HepG2 (cell line): ENCODE measurements around the gene PTPRM. TPM values are rescaled to one million over a fixed set of nuclear protein-coding genes. Genes with fewer than 3 reads are reported as not detected.

ENCODE experiments used
- BCL6 ChIP-seq: IDR thresholded peaks from 2 replicates; pipeline ENCODE4 v1.6.1; 2016; ENCODE audit warnings: missing genetic modification reagents, missing compliant biosample characterization
- CEBPG ChIP-seq: IDR thresholded peaks from 2 replicates; pipeline ENCODE4 v1.6.1; 2016
- POLR2G ChIP-seq: fragments of 200-400 bp; formaldehyde crosslinking; IDR thresholded peaks from 2 replicates; pipeline ENCODE4 v1.6.1; 2018; ENCODE audit warnings: mild to moderate bottlenecking, low read depth, low read length, moderate library complexity
- ZNF407 ChIP-seq: sonication (generic); formaldehyde crosslinking; IDR thresholded peaks from one replicate; pipeline ENCODE4 v1.5.1; 2020; ENCODE audit warnings: mild to moderate bottlenecking, missing genetic modification reagents; ENCODE audit errors: not compliant biosample characterization
- polyA plus RNA-seq, 8 experiments: library from polyadenylated mRNA; depleted of rRNA in 3 of 8; stranded (reverse) in 7 of 8; unstranded in 1 of 8; fragments of >200 nt; fragmentation: Illumina TruSeq in 4 of 8; extraction: Trizol in 4 of 8; gene quantifications; 2 replicates each; pipeline versions ENCODE4 v1.2.1 to v1.2.3, GENCODE V29; 2011 to 2016; ENCODE audit warnings: low read depth in 4 of 8, missing spikeins in 1 of 8, mixed read lengths in 1 of 8; ENCODE audit not compliant: insufficient read depth in 1 of 8
- total RNA-seq, 5 experiments: library from RNA; depleted of rRNA; stranded (reverse); fragments of >200 nt; fragmentation: Illumina TruSeq; extraction: Trizol; gene quantifications; 2 replicates each; pipeline ENCODE4 v1.2.3, GENCODE V29; 2016; ENCODE audit warnings: low read depth in 1 of 5
- TF ChIP-seq, protein P1 (sequence below): sonication (generic); formaldehyde crosslinking; IDR thresholded peaks from 2 replicates; pipeline ENCODE4 v1.4.0; 2020; ENCODE audit warnings: low read depth, mild to moderate bottlenecking, missing genetic modification reagents
- TF ChIP-seq, protein P2 (sequence below): sonication (generic); formaldehyde crosslinking; IDR thresholded peaks from 2 replicates; pipeline ENCODE4 v1.4.0; 2020; ENCODE audit warnings: missing genetic modification reagents, borderline replicate concordance
- TF ChIP-seq, protein P3 (sequence below): sonication (generic); formaldehyde crosslinking; IDR thresholded peaks from 2 replicates; pipeline ENCODE4 v1.5.1; 2020; ENCODE audit warnings: missing genetic modification reagents, mild to moderate bottlenecking, borderline replicate concordance

Gene PTPRM
- total and polyA plus RNA-seq, 2 of the 13 experiments (the other 11 are each of a cell fraction or from before 2014, with no cell fraction given): 12.6 to 108 TPM

DNA sequence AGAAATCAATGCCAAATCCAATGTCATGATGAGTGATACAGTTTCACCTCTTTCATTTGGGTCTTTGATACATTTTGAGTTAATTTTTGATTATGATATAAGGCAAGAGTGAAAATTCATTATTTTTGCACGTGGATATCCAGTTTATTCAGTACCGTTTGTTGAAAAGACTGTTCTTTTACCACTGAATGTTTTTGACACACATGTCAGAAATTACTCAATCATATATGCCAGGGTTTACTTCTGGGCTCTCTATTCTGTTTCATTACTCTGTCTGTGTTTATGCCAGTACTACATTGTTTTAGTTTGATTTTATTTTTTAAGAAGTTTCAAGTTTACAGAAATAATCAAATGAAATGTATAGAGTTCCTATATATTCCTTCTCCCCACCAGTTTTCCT lies 154.4 kb downstream of the PTPRM start (continued):
- no peak for TF ChIP-seq ZNF407 (CRISPR knock-in tag)
- no peak for TF ChIP-seq POLR2G
- TF ChIP-seq BCL6 (CRISPR knock-in tag): no peak
- TF ChIP-seq, protein P1, sequence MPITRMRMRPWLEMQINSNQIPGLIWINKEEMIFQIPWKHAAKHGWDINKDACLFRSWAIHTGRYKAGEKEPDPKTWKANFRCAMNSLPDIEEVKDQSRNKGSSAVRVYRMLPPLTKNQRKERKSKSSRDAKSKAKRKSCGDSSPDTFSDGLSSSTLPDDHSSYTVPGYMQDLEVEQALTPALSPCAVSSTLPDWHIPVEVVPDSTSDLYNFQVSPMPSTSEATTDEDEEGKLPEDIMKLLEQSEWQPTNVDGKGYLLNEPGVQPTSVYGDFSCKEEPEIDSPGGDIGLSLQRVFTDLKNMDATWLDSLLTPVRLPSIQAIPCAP (CRISPR knock-in tag): no peak
- TF ChIP-seq, protein P2, sequence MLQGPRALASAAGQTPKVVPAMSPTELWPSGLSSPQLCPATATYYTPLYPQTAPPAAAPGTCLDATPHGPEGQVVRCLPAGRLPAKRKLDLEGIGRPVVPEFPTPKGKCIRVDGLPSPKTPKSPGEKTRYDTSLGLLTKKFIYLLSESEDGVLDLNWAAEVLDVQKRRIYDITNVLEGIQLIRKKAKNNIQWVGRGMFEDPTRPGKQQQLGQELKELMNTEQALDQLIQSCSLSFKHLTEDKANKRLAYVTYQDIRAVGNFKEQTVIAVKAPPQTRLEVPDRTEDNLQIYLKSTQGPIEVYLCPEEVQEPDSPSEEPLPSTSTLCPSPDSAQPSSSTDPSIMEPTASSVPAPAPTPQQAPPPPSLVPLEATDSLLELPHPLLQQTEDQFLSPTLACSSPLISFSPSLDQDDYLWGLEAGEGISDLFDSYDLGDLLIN (CRISPR knock-in tag): no peak
- TF ChIP-seq CEBPG (CRISPR knock-in tag): no peak
- TF ChIP-seq, protein P3, sequence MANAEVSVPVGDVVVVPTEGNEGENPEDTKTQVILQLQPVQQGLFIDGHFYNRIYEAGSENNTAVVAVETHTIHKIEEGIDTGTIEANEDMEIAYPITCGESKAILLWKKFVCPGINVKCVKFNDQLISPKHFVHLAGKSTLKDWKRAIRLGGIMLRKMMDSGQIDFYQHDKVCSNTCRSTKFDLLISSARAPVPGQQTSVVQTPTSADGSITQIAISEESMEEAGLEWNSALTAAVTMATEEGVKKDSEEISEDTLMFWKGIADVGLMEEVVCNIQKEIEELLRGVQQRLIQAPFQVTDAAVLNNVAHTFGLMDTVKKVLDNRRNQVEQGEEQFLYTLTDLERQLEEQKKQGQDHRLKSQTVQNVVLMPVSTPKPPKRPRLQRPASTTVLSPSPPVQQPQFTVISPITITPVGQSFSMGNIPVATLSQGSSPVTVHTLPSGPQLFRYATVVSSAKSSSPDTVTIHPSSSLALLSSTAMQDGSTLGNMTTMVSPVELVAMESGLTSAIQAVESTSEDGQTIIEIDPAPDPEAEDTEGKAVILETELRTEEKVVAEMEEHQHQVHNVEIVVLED (CRISPR knock-in tag): no peak
